Inflammatory macrophage treated with lipopolysaccharide for 4 hours (primary cell): ENCODE measurements around the gene HLA-DOB.
A peak's percentile ranks its signal among the peaks of the same experiment; 100 is the strongest.

ENCODE experiments used
- DNase-seq: peaks from one replicate; pipeline ENCODE4 v3.0.0-alpha.2; 2020

HLA-DOB gene

DNA sequence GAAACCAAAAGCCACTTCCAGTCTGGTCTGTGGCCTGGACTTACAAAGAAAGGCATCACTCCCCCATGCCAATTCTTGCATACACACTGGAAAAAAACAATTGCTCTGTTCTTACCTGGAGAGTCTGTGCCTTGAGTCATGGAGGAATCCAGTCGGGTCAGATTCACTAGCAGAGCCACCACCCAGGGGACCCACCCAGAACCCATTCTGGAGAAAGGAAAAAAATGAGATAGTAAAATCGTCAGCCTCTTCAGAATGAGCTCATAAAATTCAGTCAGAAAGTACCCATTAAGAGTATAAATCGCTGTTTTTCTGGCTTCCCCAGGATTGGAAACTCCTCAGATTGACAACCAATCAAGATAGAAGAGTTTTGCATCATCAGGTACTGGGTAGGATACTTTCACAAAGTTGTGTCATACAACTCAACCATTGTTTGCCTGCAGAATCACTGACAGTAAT lies at the start of gene HLA-DOB:
TSS of gene HLA-DOB (minus strand) at position 257 of the 459 bp plus-strand sequence. CDS start at position 206, 51 bp downstream.
- DNase-seq: peak; percentile 52

DNA sequence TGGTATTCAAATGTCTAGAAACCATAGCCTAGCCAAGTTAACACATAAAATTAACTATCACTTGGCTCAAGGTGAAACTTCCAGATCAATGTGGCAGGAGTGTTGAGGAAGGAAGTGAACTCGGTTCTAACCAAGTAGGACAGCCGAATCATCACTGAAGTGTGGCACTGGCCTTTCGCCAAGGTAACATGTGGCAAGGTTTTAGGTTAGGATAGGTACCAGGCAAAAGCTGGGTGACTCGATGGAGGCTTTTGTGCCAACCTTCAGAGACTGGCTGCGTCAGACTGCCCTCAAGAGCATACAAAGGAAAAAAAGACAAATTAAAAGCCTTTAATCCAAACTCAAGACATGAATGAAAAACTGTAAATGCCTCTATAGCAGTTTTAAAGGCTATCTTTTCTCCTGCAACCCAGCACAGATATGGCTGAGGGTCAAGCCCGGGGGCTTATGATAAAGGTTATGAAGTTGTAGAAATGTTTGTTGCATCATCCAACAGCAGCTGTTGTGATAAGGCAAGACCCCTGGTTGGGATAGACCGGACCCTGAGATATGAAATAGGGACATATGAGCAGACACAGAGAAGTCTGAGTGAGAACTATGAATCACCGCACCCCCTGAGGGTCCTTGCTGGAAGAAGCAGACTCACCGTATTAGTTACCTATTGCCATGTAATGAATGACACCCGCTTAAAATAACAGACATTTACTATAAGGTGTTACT lies 49.1 kb upstream of the HLA-DOB start:
- no peak for DNase-seq

DNA sequence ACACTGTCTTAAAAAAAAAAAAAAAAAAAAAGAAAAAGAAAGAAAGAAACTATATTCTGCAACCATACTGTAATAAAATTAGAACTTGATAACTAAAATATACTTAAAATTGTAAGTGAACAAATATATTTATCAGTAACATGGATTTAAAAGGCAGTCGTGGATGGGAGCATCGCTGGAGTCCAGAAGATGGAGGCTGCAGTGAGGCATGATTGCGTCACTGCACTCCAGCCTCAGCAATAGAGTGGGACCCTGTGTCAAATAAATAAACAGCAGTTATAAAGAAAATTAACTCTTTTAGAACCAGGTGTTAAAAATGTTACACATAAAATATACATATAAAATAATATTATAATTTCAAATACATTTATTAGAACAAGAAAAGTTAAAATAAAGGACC lies 45.9 kb upstream of the HLA-DOB start:
- DNase-seq: no peak

DNA sequence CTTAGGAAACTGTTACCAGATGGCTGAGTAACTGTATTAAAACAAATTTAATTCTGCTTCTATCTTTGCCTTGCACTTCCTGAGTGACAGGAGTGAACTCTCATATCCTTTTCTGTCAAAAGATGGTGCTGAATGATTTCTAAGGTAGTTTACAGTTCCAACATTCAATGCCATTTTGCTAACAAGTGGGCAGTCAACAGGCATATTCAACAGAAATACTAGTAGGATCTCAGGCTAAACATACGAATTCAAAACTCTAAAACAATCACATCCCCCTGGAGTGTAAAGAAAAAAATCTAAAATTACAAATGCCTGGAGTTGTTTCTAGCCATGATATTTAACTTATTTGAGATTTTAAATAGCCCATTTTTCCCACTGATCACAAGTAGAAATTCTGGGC lies 43.9 kb upstream of the HLA-DOB start:
- no peak for DNase-seq

DNA sequence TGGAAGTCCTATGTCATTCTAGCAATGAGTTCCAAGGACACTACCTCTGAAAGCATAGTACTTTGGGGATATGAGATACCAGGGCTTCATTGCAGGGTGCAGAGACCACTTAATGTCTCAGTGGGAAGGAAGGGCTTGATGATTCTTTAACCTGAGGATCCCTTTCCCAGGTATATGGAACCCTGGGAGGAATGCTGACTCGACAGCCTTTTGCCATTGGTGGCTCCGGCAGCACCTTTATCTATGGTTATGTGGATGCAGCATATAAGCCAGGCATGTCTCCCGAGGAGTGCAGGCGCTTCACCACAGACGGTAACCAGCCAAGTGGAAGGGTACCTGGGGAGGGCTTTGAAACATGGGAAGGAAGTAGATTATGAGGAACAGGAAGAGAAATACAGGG lies 41.4 kb upstream of the HLA-DOB start:
- no peak for DNase-seq

DNA sequence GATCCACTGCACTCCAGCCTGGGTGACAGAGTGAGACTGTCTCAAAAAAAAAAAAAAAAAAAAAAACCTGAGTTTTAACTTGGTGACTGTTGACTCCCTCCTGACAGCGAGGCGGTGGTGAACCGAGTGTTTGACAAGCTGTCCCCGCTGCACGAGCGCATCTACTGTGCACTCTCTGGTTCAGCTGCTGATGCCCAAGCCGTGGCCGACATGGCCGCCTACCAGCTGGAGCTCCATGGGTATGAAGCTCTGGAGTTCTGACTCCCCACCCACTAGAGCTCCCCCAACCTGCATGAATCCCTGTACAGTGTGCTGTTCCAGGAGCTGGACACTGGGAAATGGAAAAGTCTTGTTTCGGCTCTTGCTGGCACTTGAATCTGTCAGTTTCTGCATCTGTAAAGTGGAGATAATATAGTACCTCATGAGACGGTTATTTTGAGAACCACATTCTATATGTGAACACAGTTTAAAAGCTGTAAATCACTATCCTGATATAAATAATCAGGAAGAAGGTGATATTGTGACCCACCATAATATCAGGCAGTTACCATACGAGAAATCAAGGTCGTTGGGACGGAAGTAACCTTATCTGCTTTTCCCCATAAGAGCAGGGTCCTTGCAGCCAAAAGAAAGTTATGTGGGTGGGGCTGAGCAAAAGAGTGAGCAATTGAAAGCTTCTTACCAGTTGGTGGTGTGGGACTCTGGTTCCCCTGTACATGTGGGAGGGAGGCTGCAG lies 40.5 kb upstream of the HLA-DOB start:
- no peak for DNase-seq

DNA sequence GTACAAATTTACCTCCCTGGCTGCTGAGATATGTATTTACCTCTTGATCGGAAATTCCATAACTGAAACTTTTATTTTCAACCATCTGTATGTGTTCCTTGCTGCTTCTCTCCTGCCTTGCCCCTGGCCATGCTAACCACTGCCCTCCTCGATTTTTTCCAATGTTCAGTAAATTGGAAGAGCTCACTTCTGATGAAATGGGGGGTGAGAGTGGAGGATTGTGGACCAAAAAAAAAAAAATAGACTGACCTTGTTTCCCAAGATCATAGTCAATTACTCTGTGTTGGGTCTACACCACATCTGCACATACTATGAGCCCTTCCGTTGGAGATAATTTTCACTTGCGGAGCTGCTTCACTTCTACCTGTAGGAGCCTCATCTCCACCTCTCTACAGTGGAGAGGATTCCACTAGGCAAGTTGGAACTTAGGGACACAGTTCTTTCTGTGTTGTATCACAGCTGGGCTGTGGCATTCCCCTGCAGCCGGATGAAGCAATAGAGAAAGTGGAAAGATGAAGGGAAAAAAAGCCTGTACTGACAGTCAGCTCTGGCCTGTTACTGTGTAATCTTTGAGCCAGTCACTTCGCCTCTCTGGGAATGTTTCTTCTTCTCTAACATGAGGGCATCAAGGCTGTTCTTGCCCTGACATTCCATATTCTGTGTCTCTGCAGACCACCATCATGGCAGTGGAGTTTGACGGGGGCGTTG lies 38.8 kb upstream of the HLA-DOB start:
- DNase-seq: peak; percentile 53

DNA sequence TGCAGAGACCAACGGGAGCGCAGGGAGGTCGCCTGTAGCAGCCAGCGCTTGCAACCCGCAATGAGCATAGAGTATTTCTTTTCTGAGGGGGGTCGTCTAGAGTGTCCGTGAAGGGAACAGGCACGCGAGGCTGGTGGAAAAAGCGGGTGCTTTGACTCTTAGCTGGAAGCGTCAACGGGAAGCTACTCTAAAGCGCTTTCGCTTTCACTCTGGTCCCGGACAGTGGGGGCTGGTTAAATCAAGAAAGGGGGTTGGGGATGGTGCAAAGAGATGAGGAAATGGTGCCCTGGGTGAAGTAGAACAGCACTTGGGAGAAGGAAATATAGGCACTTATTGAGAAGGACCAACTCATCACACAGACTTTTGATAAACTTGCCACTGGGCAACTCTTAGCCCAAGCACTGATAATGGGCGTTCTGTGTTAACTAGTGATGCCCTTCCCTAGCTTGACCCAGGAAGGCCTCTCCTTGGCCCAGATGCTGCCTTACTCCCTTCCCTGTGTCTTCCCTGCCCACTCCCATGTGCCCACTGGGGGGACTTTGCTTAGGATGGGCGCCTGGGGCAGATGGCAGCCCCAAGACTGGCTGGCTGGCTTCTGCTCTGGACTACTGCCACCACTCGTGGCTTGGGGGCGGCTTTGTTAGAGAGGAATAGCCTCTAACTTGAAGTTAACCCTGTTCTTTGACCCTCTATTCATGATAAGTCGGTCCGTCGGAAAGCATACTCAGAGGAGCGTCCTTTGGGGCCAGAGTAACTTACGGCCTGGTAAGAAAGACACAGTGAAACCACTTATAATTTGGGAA lies 37.8 kb upstream of the HLA-DOB start:
- peak; percentile 88 for DNase-seq

DNA sequence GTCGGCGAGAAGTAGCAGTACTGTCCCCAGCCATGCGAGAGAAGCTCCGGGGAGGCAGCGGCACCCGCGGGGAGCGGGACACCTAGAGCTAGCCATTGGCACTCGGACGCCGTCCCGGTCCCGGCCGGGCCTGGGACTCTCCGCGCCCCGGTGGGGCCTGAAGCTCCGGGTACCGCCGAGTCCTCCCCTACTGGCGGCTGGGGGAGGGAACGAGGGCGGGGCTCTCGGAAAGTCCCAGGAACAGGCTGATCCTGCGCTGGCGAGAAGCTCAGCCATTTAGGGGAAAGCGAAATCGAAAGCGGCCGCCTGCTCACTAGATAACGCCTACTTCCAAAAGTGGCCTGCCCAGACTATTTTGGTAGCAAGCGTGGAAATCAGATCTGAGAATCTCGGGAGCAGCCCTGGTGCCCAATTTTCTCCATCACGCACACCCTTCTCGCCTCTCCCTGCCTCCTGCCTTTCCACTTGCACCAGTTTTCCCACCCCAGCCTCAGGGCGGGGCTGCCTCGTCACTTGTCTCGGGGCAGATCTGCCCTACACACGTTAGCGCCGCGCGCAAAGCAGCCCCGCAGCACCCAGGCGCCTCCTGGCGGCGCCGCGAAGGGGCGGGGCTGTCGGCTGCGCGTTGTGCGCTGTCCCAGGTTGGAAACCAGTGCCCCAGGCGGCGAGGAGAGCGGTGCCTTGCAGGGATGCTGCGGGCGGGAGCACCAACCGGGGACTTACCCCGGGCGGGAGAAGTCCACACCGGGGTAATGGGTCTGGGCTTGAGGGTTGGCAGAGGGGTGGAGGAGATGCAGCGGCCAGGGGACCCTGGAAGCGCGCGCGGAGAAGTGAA lies 37.0 kb upstream of the HLA-DOB start, which contains the start of the genes PSMB9 and TAP1:
TSS of gene PSMB9 (plus strand) at position 652 of the 835 bp plus-strand sequence. CDS start at position 690, 38 bp downstream.
TSS of gene TAP1 (minus strand) at position 164 of the 835 bp plus-strand sequence. CDS start at position 96, 68 bp downstream.
- peak; percentile 99 for DNase-seq

DNA sequence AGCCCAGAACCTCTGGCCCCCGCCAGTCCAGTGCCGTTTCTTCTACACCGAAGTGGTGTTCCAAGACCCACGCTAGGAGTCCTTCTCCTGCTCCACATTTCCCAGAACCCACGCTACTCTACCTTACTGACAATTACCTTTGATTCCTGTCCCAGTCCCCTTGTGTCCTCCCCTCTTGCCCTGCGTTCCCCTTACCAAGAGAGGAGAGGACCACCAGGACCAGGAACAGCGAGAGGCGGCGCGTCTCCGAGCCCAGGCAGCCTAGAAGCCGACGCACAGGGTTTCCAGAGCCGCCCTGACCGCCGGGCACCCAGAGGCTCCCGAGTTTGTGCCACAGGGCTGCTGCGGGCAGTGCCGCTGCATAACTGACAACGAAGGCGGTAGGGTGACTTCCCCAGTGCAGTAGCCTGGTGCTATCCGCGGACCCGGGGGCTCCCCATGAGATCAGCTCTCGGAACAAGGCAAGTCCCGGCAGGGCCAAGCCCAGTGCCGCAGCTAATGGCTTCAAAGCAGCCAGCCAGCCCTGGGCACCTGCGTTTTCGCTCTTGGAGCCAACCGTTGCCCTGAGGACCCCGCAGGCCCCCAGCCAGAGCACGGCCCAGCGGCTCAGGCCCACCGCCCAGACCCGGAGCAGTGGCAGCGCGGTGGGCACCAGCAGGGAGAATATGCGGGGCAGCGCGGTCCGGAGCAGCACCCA lies 36.2 kb upstream of the HLA-DOB start:
- DNase-seq: peak; percentile 78

DNA sequence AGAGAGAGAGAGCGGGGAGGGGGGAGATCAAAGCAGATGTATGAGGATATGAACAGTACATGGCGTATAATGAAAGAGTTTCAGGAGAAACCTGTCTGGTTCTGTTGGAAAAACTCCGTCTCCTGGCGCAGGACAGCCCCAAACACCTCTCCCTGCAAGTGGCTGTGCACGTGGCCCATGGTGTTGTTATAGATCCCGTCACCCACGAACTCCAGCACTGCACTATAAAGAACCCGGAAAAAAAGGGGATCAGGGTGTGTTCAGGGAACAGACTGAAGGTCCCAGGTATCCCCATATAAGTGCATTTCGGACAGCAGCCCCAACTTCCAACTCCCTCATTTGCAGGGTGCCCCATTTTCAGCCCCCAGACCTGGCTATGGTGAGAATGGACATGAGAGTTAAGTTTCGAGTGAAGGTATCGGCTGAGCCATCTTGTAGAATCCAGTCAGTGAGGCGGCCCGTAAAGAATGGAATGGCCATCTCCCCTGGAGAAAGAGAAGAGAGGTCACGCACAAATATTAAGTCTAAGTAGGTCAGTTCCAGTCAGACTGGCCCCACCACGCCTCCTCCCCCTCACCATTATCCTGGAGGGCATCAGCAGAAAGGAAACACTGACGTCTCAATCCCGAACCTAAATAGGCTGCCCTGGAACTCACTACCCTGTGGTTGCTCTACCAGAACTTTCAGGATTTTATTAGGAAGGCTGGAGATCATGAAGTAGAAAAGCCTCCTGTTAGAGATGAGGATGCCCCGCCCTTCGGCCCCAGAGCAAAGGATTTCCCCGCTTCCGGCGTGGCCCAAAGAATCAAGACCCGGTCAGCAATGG lies 35.4 kb upstream of the HLA-DOB start:
- peak; percentile 36 for DNase-seq

DNA sequence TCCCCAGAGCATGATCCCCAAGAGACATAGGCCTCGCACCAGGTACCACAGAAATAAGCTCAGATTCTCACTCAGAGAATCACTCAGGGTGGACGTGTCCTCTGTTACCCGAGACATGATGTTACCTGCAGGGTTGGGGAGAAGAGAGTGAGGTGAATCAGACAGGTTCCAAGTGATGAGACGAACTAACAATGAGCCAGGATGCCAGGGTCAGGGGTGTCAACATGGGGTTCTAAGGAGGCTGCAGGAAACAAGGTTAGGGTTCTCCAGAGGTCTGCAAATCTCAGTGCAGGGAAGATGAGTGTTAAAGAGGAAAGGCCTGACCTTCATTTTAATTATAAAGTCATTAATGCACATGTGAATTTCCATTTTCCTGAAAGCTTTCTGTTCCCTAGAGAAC lies 34.2 kb upstream of the HLA-DOB start:
- no peak for DNase-seq

DNA sequence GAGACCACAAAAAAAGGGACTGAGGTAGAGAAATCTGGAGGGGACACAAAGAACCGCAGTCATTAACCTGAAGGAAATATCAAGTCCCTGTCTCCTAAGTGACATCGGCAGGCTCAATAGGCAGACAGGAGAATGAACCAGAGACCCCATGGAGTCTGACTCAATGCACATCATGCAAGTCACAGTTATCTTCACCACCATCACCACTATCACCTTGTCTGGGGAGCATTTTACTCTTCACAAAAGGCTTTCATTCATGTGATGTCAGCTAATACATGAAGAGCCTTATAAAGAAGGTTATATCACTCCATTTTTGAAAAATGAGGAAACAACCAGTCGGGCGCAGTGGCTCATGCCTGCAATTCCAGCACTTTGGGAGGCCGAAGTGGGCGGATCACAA lies 32.3 kb upstream of the HLA-DOB start:
- no peak for DNase-seq

DNA sequence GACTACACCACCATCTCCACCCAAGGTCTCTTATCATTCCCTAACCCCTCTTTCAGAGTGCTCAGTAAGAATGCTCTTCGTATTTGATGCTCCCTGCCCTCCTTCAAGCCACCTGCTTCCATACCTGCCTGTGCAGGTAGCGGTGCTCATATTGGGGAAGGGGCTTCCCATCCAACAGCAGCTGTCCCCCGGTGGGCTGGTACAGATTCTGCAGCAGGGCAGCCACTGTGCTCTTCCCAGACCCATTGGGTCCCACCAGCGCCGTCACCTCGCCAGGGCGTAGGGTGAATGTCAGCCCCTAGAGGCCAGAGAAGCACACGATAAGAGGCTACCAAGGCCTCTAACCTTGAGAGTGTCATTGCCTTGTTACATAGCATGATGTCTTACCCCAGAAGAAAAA lies 31.0 kb upstream of the HLA-DOB start:
- no peak for DNase-seq

DNA sequence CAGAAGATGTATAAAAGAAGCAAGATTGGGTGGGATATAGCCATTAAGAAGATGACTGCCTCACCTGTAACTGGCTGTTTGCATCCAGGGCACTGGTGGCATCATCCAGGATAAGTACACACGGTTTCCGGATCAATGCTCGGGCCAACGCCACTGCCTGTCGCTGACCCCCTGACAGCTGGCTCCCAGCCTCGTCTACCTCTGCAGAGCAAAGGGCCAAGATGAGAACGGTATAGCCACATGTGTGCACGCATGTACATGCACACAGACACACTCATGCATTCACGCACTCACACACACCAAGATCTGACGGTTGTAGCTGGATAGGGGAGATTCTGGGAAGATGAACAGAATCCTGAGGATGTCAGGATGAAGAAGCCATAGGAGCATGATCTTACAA lies 30.2 kb upstream of the HLA-DOB start:
- no peak for DNase-seq

DNA sequence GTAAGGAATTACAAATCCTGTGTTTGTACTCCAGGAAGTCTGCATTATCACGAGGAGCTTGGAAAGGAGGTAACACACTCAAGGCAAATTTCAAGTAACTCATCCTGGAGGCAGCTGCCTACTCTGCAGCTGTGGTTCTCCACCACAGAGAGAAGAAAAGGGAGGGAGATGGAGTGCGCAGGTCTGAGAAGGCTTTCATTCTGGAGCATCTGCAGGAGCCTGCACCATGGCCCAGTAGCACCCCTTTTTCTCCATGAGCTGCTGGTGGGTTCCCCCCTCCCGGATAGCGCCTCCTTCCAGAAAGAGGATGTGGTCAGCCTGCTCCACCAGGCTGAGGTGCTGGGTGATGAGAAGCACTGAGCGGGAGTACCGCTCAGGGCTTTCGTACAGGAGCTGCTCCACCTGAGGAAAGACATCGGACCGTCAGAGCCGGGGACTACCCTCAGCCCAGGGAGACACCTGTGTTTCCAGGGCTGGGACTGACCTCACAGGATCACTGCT lies 28.6 kb upstream of the HLA-DOB start:
- DNase-seq: peak; percentile 47

DNA sequence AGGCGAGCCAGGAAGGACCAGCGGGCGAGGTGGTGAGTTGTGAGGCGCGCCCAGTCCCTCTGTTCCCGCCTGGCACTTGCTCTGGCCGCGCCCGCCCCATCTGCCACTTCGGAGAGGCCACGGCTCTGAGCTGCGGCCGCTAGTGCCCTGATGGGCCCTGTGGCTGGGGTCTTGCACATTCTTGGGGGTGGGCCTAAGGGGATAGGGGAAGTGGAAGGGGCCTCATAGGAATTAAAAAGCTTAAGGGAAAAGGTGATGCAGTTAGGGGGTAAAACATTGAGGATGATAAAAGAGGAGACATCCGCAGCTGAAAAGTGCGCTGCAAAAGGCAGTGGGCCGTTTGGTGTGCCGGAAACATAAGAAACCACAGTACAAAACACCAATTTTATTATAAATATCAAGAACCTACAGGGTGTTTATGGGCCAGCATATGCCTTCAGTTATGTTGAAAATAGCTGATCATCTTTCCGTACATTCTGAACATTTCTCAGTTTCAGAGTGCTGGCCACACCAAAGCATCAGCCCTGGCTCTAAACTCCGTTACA lies 28.1 kb upstream of the HLA-DOB start:
- DNase-seq: no peak

DNA sequence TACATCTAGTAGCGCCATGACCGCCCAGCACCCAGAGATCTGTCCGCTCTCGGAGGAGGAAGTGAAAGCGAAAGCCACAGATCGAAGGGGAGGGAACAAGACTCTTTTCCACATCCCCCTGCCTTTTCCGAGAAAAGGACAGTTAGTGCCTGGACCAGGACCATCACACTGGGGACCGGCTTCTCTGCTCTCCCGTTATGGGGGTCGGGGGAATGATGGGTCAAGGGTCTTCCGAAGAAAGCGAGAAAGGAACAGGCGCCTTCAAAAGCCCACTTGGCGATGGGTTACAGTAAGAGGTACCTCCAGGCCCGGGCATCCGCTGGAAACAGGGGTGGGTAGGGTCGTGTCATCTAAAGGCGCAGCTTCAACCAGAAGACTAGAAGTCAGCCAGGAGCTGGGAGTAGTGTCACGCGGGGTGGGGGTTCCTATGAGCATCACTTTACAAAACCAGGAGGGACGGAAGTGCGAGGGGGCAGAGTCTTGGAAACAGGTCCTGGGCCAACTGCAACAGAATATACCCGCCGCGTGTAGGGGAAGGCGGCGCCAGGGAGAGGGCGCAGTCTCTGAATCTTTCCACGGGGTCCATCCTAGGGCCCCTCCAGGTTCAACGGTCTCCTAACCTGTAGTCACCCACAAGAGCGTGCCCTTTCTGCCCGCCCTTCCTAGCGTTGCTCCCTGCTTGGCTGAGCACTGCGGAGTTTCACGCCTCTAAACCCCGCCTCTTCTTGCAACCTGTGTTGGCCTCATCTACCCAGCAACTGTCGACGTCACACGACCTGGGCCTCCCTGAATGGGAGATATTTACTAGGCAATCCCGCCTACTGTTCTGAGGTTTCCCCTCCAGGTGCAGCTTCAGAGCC lies 27.4 kb upstream of the HLA-DOB start, which contains the start of gene PSMB8:
TSS of gene PSMB8 (minus strand) at position 69 of the 860 bp plus-strand sequence. CDS start at position 18, 51 bp downstream.
- peak; percentile 96 for DNase-seq
